OCI-LY7 (cell line): ENCODE measurements around the gene SEC22A.

Experiments
- EZH2phosphoT487 ChIP-seq: fragments of 200-600 bp; sonication (generic); IDR thresholded peaks from 2 replicates; pipeline ENCODE4 v1.6.1; 2018; ENCODE audit warnings: low read depth, borderline replicate concordance, mild to moderate bottlenecking, mixed run types, antibody characterized with exemption, low read length, moderate library complexity, mixed read lengths
- TF ChIP-seq, protein P1 (sequence below): fragments of 200-600 bp; sonication (generic); conservative IDR thresholded peaks from 2 replicates; pipeline ENCODE4 v1.5.1; 2014; ENCODE audit warnings: mild to moderate bottlenecking, antibody characterized with exemption, low read length, moderate library complexity, mixed read lengths

DNA sequence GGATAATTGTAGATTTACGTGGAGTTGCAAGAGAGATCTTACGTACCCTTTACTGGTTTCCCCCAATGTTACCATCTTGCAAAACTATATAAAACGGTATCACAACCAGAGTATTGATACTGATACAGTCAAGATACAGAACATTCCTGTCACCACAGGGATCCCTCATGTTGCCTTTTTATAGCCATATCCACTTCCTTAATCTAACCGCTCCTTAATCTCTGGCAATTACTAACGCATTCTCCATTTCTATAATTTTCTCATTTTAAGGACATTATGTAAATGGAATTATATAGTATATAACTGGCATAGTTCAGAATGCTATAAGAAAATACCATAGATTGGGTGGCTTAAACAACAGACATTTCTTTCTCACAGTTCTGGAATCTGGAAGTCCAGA, 61.1 kb downstream of the SEC22A start:
- TF ChIP-seq, protein P1, sequence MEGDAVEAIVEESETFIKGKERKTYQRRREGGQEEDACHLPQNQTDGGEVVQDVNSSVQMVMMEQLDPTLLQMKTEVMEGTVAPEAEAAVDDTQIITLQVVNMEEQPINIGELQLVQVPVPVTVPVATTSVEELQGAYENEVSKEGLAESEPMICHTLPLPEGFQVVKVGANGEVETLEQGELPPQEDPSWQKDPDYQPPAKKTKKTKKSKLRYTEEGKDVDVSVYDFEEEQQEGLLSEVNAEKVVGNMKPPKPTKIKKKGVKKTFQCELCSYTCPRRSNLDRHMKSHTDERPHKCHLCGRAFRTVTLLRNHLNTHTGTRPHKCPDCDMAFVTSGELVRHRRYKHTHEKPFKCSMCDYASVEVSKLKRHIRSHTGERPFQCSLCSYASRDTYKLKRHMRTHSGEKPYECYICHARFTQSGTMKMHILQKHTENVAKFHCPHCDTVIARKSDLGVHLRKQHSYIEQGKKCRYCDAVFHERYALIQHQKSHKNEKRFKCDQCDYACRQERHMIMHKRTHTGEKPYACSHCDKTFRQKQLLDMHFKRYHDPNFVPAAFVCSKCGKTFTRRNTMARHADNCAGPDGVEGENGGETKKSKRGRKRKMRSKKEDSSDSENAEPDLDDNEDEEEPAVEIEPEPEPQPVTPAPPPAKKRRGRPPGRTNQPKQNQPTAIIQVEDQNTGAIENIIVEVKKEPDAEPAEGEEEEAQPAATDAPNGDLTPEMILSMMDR = no peak
- no peak for TF ChIP-seq EZH2phosphoT487
